Cardiac fibroblast (primary cell): ENCODE data around the gene TACSTD2.
"Not testable (repeated sequence)": the region's sequence is repeated elsewhere in the genome, so short reads cannot be mapped to it uniquely, and the experiment has no call there.

Experiments used
- DNase-seq, 2 donors: peaks; one replicate each; pipeline versions ENCODE4 v3.0.0 to v3.0.0-alpha.2; 2010; ENCODE audit warnings: low read depth in 2 of 2
- H3K4me3 ChIP-seq, 2 donors: replicated peaks in 1 of 2; 1 replicate in 1 of 2; 2 replicates in 1 of 2; pipeline ENCODE4 v1.5.1; 2011; ENCODE audit warnings: low read depth in 2 of 2, low read length in 2 of 2, mild to moderate bottlenecking in 2 of 2, moderate library complexity in 1 of 2
- CTCF ChIP-seq: IDR thresholded peaks from one replicate; pipeline ENCODE4 v1.5.1; 2011; ENCODE audit warnings: low read depth, mild to moderate bottlenecking, low read length, inconsistent platforms

TACSTD2 gene

GRCh38 chr1:58539553-58539952, 37.5 kb downstream of the TACSTD2 start:
- no peak overlapping the region for H3K4me3 ChIP-seq
- TF ChIP-seq CTCF: no peak
- peak in 1 of 2 donors; percentile 26 for DNase-seq

GRCh38 chr1:58538821-58539220, 38.2 kb downstream of the TACSTD2 start:
- no peak overlapping the region for H3K4me3 ChIP-seq

GRCh38 chr1:58531842-58532241, 45.2 kb downstream of the TACSTD2 start:
- H3K4me3 ChIP-seq, DNase-seq: not testable (repeated sequence)

More at GRCh38 chr1:58538821-58539220, 38.2 kb downstream of the TACSTD2 start:
- no peak for DNase-seq
- TF ChIP-seq CTCF: no peak

GRCh38 chr1:58529284-58529683, 47.8 kb downstream of the TACSTD2 start:
- DNase-seq: peak in 1 of 2 donors; percentile 9
- TF ChIP-seq CTCF: no peak
- no peak overlapping the region for H3K4me3 ChIP-seq

- peak; percentile 84 to 90 for DNase-seq
- TF ChIP-seq CTCF: no peak
- no peak overlapping the region for H3K4me3 ChIP-seq
Measured at GRCh38 chr1:58528518-58528917, 48.5 kb downstream of the TACSTD2 start.
